ENCODE results near the gene LINC01488.

- TF ChIP-seq CTCF (IDR thresholded peaks at IDR 0.05) (no peak), POLR2A (IDR thresholded peaks at IDR 0.05) (no peak), EP300 (IDR thresholded peaks at IDR 0.05) (no peak)
Measured at GRCh38 chr11:69538854-69539253, 57.4 kb downstream of the LINC01488 start.

All from ovary (tissue), 3 donors.